A549 (cell line): Measurements from ENCODE around the gene SEMA5B. TPM values are rescaled to one million over a fixed set of nuclear protein-coding genes. Genes with fewer than 3 reads are reported as not detected.
A peak's percentile ranks its signal among the peaks of the same experiment; 100 is the strongest.

Source experiments
- ATAC-seq, 2 experiments: fragments of 200-7000 bp in 1 of 2; fragments of >200 bp in 1 of 2; cut with Nextera tagmentation in 1 of 2; cut with Tn5 transposase in 1 of 2; 3 replicates each; pipeline versions ENCODE4 v1.8.0 to v1.9.1; 2018 to 2020; ENCODE audit warnings: mild to moderate bottlenecking in 1 of 2, moderate library complexity in 1 of 2
- CTCF ChIA-PET: fragments of 300-600 bp; sonication (Branson Sonifier 250); formaldehyde crosslinking; extraction: SDS; loops from one replicate; lab custom pipeline; 2021; ENCODE audit warnings: antibody characterized with exemption, inconsistent platforms; lab: Yijun Ruan, JAX
- POLR2A ChIA-PET: fragments of 350-600 bp; formaldehyde crosslinking; extraction: SDS; loops from one replicate; lab custom pipeline; 2021; ENCODE audit warnings: antibody characterized with exemption, inconsistent platforms; lab: Yijun Ruan, JAX
- DNase-seq, 2 experiments: peaks; one replicate each; pipeline versions ENCODE4 v3.0.0 to v3.0.0-alpha.2; 2011 to 2016; ENCODE audit warnings: low read depth in 1 of 2, low spot score in 1 of 2
- FAIRE-seq: peaks from 2 replicates; lab custom pipeline; 2011; peaks lifted over from hg19 to GRCh38; lab: Jason Lieb, UNC
- H3K27ac ChIP-seq, 2 experiments: fragments of >200 bp; sonication (Bioruptor Twin); formaldehyde crosslinking; 3 replicates each; pipeline ENCODE4 v1.5.1; 2016 to 2017
- H3K4me1 ChIP-seq: fragments of >200 bp; sonication (Bioruptor Twin); formaldehyde crosslinking; 3 replicates; pipeline ENCODE4 v1.6.1; 2016
- H3K4me2 ChIP-seq: fragments of >200 bp; sonication (Bioruptor Twin); formaldehyde crosslinking; 3 replicates; pipeline ENCODE4 v1.6.1; 2016
- H3K4me3 ChIP-seq: fragments of >200 bp; sonication (Bioruptor Twin); formaldehyde crosslinking; 3 replicates; pipeline ENCODE4 v1.5.1; 2016
- H3K9me3 ChIP-seq: fragments of >200 bp; sonication (Bioruptor Twin); formaldehyde crosslinking; 3 replicates; pipeline ENCODE4 v1.6.1; 2016
- BCL3 ChIP-seq: fragments of >200 bp; sonication (Bioruptor Twin); formaldehyde crosslinking; IDR thresholded peaks from 3 replicates; pipeline ENCODE4 v1.6.1; 2016
- BHLHE40 ChIP-seq: IDR thresholded peaks from 2 replicates; pipeline ENCODE4 v1.6.1; 2012; ENCODE audit warnings: low read depth, low read length, inconsistent platforms
- CEBPB ChIP-seq, 2 experiments: fragments of >200 bp in 1 of 2; sonication (Bioruptor Twin) in 1 of 2; formaldehyde crosslinking in 1 of 2; IDR thresholded peaks; 2 replicates each; pipeline ENCODE4 v1.6.1; 2012 to 2016
- CTCF ChIP-seq: fragments of >200 bp; sonication (Bioruptor Twin); formaldehyde crosslinking; IDR thresholded peaks from 3 replicates; pipeline ENCODE4 v1.5.1; 2016
- E2F6 ChIP-seq: IDR thresholded peaks from 2 replicates; pipeline ENCODE4 v1.6.1; 2012; ENCODE audit warnings: low read depth, borderline replicate concordance
- EHMT2 ChIP-seq: fragments of 200-600 bp; sonication (generic); IDR thresholded peaks from 2 replicates; pipeline ENCODE4 v1.6.1; 2016; ENCODE audit warnings: antibody characterized with exemption, low read depth, mild to moderate bottlenecking, moderate library complexity
- HDAC2 ChIP-seq: fragments of 200-600 bp; sonication (generic); IDR thresholded peaks from 2 replicates; pipeline ENCODE4 v1.6.1; 2016
- HEYL ChIP-seq: fragments of 250-450 bp; sonication (Bioruptor Pico); IDR thresholded peaks from 2 replicates; pipeline ENCODE4 v1.8.0; 2021; ENCODE audit warnings: mild to moderate bottlenecking, moderate library complexity
- HOXA7 ChIP-seq: fragments of 250-450 bp; sonication (Bioruptor Pico); IDR thresholded peaks from 2 replicates; pipeline ENCODE4 v1.5.0; 2020; ENCODE audit warnings: mild to moderate bottlenecking, moderate library complexity
- HOXB5 ChIP-seq: fragments of 250-450 bp; sonication (Bioruptor Pico); IDR thresholded peaks from 2 replicates; pipeline ENCODE4 v1.5.0; 2020; ENCODE audit warnings: mild to moderate bottlenecking, moderate library complexity
- JUN ChIP-seq, 2 experiments: fragments of >200 bp; sonication (Bioruptor Twin); formaldehyde crosslinking; IDR thresholded peaks; 2 replicates in 1 of 2; 3 replicates in 1 of 2; pipeline ENCODE4 v1.6.1; 2016 to 2017
- JUNB ChIP-seq: fragments of >200 bp; sonication (Bioruptor Twin); formaldehyde crosslinking; IDR thresholded peaks from 2 replicates; pipeline ENCODE4 v1.6.1; 2016
- KDM1A ChIP-seq: fragments of 200-600 bp; sonication (generic); IDR thresholded peaks from 2 replicates; pipeline ENCODE4 v1.6.1; 2016; ENCODE audit warnings: low read depth, mild to moderate bottlenecking
- MAFK ChIP-seq: fragments of 450-650 bp; IDR thresholded peaks from 2 replicates; pipeline ENCODE4 v1.6.1; 2014; ENCODE audit not compliant: partially characterized antibody
- MAX ChIP-seq: IDR thresholded peaks from 2 replicates; pipeline ENCODE4 v1.6.1; 2012
- NPAS2 ChIP-seq: fragments of 250-450 bp; sonication (Bioruptor Pico); IDR thresholded peaks from 2 replicates; pipeline ENCODE4 v1.8.0; 2022; ENCODE audit warnings: mild to moderate bottlenecking, moderate library complexity, borderline replicate concordance
- NR3C1 ChIP-seq: fragments of >200 bp; sonication (Bioruptor Twin); formaldehyde crosslinking; IDR thresholded peaks from 3 replicates; pipeline ENCODE4 v1.6.1; 2017
- PBX3 ChIP-seq: IDR thresholded peaks from 2 replicates; pipeline ENCODE4 v1.6.1; 2012
- POLR2A ChIP-seq: IDR thresholded peaks from 2 replicates; pipeline ENCODE4 v1.6.1; 2012; ENCODE audit warnings: mild to moderate bottlenecking, low read length
- RAD21 ChIP-seq, 2 experiments: fragments of >200 bp in 1 of 2; sonication (Bioruptor Twin) in 1 of 2; formaldehyde crosslinking in 1 of 2; IDR thresholded peaks in 1 of 2; conservative IDR thresholded peaks in 1 of 2; 2 replicates in 1 of 2; 3 replicates in 1 of 2; pipeline ENCODE4 v1.6.1; 2012 to 2018; ENCODE audit warnings: inconsistent platforms in 1 of 2
- REST ChIP-seq: fragments of 200-600 bp; sonication (generic); IDR thresholded peaks from 2 replicates; pipeline ENCODE4 v1.6.1; 2016; ENCODE audit warnings: antibody characterized with exemption, mild to moderate bottlenecking, moderate library complexity
- SMC3 ChIP-seq: fragments of >200 bp; sonication (Bioruptor Twin); formaldehyde crosslinking; IDR thresholded peaks from 3 replicates; pipeline ENCODE4 v1.6.1; 2018; ENCODE audit warnings: inconsistent platforms
- TP53 ChIP-seq: fragments of 250-450 bp; sonication (Bioruptor Pico); IDR thresholded peaks from 2 replicates; pipeline ENCODE4 v1.5.0; 2021; ENCODE audit warnings: mild to moderate bottlenecking, moderate library complexity
- ZFP36 ChIP-seq: fragments of 450-650 bp; IDR thresholded peaks from 2 replicates; pipeline ENCODE4 v1.6.1; 2014; ENCODE audit warnings: borderline replicate concordance; ENCODE audit not compliant: partially characterized antibody
- ZSCAN20 ChIP-seq: fragments of 250-450 bp; sonication (Bioruptor Pico); IDR thresholded peaks from 2 replicates; pipeline ENCODE4 v1.8.0; 2022; ENCODE audit warnings: mild to moderate bottlenecking, moderate library complexity
- WGBS: methylation state at CpG from one replicate; pipeline ENCODE4 v1.1.6; 2017; ENCODE audit errors: missing lambda C conversion rate; 5-methylcytosine and 5-hydroxymethylcytosine counted together
- polyA plus RNA-seq, 4 experiments: library from polyadenylated mRNA; depleted of rRNA in 3 of 4; stranded (reverse); fragments of >200 nt; fragmentation: RNase III in 1 of 4; extraction: RNeasy Plus Mini Kit Qiagen cat#74134 plus additional on column Dnase treatment in 1 of 4; gene quantifications; 2 replicates in 3 of 4; 3 replicates in 1 of 4; pipeline ENCODE4 v1.2.3, GENCODE V29; 2011 to 2017

The SEMA5B gene
- polyA plus RNA-seq, 2 of the 4 experiments (the other 2 are of a cell fraction): 0.03 TPM; not detected in 1

- ChIA-PET CTCF (interaction anchor here (0.8 to 6.6 kb wide), 5 partner anchors 10 to 89 kb away, joined by 3 to 95 read pairs (median 6); no protein-coding TSS in a partner anchor), POLR2A (no interaction called here)
- no peak for TF ChIP-seq CEBPB (IDR thresholded peaks at IDR 0.05)
- TF ChIP-seq ZSCAN20 (CRISPR knock-in tag): no peak
- TF ChIP-seq SMC3: no peak
- no peak for TF ChIP-seq TP53 (CRISPR knock-in tag)
- TF ChIP-seq KDM1A: no peak
- TF ChIP-seq HOXB5 (CRISPR knock-in tag): no peak
- no peak for TF ChIP-seq ZFP36
- TF ChIP-seq JUN (IDR thresholded peaks at IDR 0.05): no peak
- Histone ChIP-seq H3K4me2 (no peak overlapping the region), H3K4me3 (no peak overlapping the region), H3K27ac (no peak overlapping the region), H3K9me3 (no peaks in the 10 kb centered on the region), H3K4me1 (no peaks in the 10 kb centered on the region)
- WGBS: 56% methylated on average over 3 of the region's 3 CpGs
- FAIRE-seq (no peak), ATAC-seq (no peak), DNase-seq (no peak)
Observed at GRCh38 chr3:123032057-123032456, 4.5 kb upstream of the SEMA5B start.

- no peaks in the 10 kb centered on the region for H3K9me3 ChIP-seq
- WGBS: 53% methylated on average over 4 of the region's 4 CpGs
- CTCF ChIA-PET: interaction anchor here (1.2 to 6.6 kb wide), 6 partner anchors 11 to 647 kb away, joined by 3 to 95 read pairs (median 14); partner anchors contain the start of gene FAM162A
- peaks cover 6% of the 10 kb centered on the region; the same call in 2 of the 3 replicates for H3K4me1 ChIP-seq
- ATAC-seq: no peak
- no peak overlapping the region for H3K4me3 ChIP-seq
- TF ChIP-seq BCL3 (no peak), PBX3 (no peak), CEBPB (IDR thresholded peaks at IDR 0.05) (no peak), REST (no peak), MAFK (no peak), JUNB (no peak), HDAC2 (no peak), HOXA7 (CRISPR knock-in tag) (no peak), ZSCAN20 (CRISPR knock-in tag) (no peak)
- TF ChIP-seq, all 56 proteins: peak for 0
- POLR2A ChIA-PET: no interaction called here
- DNase-seq (no peak), FAIRE-seq (no peak)
- H3K4me2 ChIP-seq: no peak overlapping the region
- no peak overlapping the region for H3K27ac ChIP-seq
Observed at GRCh38 chr3:123031051-123031450, 3.5 kb upstream of the SEMA5B start.

GRCh38 chr3:123028233-123028828 lies 768 bp upstream of the SEMA5B start:
- DNase-seq (peak; percentile 72 to 74), FAIRE-seq (no peak), ATAC-seq (peak; percentile 45 to 63)
- H3K4me2 ChIP-seq: peak overlapping the region; percentile 100
- H3K4me1 ChIP-seq: peaks cover 6% of the 10 kb centered on the region; the same call in 2 of the 3 replicates
- peak overlapping the region; percentile 72 for H3K4me3 ChIP-seq
- POLR2A ChIA-PET: interaction anchor here (1.0 kb wide), 1 partner anchor 644 kb away, joined by 3 read pairs; the partner anchor contains the start of gene FAM162A
- CTCF ChIA-PET: interaction anchor here (0.7 to 6.6 kb wide), 49 partner anchors 9 to 1488 kb away, joined by 3 to 95 read pairs (median 4); partner anchors contain the start of genes DTX3L, PARP9 and PDIA5
- H3K27ac ChIP-seq: peak overlapping the region in 1 of 2 experiments; percentile 57; a peak in 3 of 6 replicates
- 0 out of 3 replicates have a peak, but pooled peaks cover 9% of the 10 kb centered on the region for H3K9me3 ChIP-seq
- 7% methylated on average over 18 of the region's 21 CpGs for WGBS
- TF ChIP-seq EHMT2: no peak
- TF ChIP-seq BHLHE40: no peak
- TF ChIP-seq POLR2A: no peak
- no peak for TF ChIP-seq NPAS2 (CRISPR knock-in tag)
- peak; percentile 69 to 70 for TF ChIP-seq RAD21 (conservative IDR thresholded peaks at IDR 0.05 in 1 of 2, IDR thresholded peaks at IDR 0.05 in 1 of 2)
- TF ChIP-seq SMC3: peak; percentile 80
- TF ChIP-seq MAX: 0 out of 2 replicates have a peak, but pooled peaks have one; percentile 13
- TF ChIP-seq HDAC2: no peak
- no peak for TF ChIP-seq NR3C1
- no peak for TF ChIP-seq ZFP36
- TF ChIP-seq HEYL (CRISPR knock-in tag): no peak
- TF ChIP-seq CTCF: peak; percentile 75
- no peak for TF ChIP-seq ZSCAN20 (CRISPR knock-in tag)
- no peak for TF ChIP-seq KDM1A
- TF ChIP-seq E2F6: peak; percentile 65
